ENCODE measurements around the gene CACNA2D2. TPM values are rescaled to one million over a fixed set of nuclear protein-coding genes. Genes with fewer than 3 reads are reported as not detected.

Gene CACNA2D2
- total and polyA plus RNA-seq, 4 donors = 28.2 to 111 (median 69.1) TPM

DNA sequence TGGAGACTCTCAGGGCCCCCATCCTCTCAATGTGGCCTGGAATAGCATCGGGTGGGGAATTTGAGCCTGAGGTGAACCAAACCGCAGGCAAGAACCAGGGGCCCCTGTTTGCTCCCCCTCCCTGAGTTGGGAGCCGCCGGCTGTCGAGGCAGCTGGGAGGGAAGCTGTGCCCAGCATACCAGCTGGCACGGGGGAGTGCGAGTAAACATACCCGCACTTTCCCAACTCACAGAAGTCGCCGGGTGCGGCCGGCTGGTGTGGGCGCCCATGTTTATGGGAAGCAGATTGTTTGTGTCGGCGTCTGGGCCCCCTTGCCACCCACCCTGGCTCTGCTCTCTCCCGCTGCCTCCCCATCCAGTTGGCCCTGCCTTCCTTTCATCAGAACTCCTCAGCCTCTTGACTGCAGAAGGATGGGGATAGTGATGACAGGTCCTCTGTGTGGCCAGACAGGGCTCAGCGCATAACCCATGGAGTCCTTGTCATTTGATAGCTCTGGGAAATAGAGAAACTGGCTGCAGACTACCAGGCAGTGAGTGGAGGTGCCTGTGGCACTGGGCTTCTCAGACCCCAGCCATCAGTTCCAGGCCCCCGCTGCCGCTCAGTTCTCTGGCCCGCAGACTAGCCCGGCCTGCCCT lies 60.4 kb downstream of the CACNA2D2 start:
- Histone ChIP-seq H3K9ac (ENCODE audit: insufficient read depth in 1 of 2, low read length in 2 of 2) (no peak overlapping the region), H3K4me1 (ENCODE audit: control insufficient read depth in 5 of 5, insufficient read depth in 5 of 5, low read length in 5 of 5) (peaks cover 0 to 31% (median 8%) of the 10 kb centered on the region in 5 donors), H3K27ac (ENCODE audit: low read depth in 1 of 2, low read length in 1 of 2) (peak overlapping the region in 1 of 2 donors; percentile 83), H3K27me3 (ENCODE audit: control insufficient read depth in 3 of 3, insufficient read depth in 3 of 3, low read length in 2 of 3) (no peaks in the 10 kb centered on the region), H3K36me3 (ENCODE audit: control insufficient read depth in 4 of 4, insufficient read depth in 4 of 4, low read length in 4 of 4) (no peaks in the 10 kb centered on the region), H3K4me3 (no peak overlapping the region), H3K9me3 (ENCODE audit: control insufficient read depth in 4 of 4, insufficient read depth in 3 of 4, low read length in 3 of 4) (no peaks in the 10 kb centered on the region)
- no peak for ATAC-seq (ENCODE audit: insufficient read depth, low FRiP score)
- TF ChIP-seq, protein P1, sequence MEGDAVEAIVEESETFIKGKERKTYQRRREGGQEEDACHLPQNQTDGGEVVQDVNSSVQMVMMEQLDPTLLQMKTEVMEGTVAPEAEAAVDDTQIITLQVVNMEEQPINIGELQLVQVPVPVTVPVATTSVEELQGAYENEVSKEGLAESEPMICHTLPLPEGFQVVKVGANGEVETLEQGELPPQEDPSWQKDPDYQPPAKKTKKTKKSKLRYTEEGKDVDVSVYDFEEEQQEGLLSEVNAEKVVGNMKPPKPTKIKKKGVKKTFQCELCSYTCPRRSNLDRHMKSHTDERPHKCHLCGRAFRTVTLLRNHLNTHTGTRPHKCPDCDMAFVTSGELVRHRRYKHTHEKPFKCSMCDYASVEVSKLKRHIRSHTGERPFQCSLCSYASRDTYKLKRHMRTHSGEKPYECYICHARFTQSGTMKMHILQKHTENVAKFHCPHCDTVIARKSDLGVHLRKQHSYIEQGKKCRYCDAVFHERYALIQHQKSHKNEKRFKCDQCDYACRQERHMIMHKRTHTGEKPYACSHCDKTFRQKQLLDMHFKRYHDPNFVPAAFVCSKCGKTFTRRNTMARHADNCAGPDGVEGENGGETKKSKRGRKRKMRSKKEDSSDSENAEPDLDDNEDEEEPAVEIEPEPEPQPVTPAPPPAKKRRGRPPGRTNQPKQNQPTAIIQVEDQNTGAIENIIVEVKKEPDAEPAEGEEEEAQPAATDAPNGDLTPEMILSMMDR (IDR thresholded peaks at IDR 0.05; ENCODE audit: control extremely low read depth, extremely low read depth) = no peak
- WGBS, 2 donors = 69 to 85% methylated on average over 21 of the region's 21 CpGs
- DNase-seq = peak in 2 of 3 donors; percentile 21 to 25

DNA sequence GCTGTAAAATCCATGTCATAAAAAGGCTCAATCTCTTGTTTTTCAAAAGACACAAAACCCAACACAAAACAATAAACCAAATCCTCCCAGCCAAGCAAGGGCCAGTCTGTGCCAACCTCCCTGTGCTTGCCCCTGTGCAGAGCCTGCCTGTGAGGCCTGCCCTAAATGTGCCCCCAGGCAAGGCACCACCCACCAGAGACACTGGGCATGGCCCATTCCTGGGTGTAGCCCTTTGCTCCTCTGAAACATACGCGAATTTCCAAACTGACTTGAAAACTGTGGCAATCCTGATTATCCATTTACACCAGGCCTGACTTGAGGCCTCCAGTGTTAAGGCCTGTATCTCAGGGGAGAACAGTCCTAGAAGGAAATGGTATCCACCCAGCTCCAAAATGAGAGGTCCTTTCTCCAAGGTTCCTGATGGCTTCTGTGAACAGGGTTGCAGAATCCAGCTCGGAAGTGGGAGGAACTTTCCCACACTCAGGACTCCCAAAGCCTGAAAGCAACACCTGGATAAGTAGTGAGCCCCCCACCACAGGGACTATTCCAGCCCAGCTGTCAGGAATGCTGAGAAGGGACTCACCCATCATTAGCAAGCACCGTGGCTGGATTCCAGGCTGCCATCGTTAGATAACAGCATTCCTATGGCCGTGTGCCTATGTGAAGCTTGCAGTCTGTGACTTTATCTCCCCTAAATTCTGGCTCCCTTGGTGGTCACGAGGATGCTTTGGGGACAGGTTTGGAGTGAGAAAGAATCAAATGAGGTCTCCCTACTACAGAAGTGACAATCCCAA lies 61.8 kb downstream of the CACNA2D2 start:
- Histone ChIP-seq H3K27ac (ENCODE audit: low read depth in 1 of 2, low read length in 1 of 2) (peak overlapping the region in 1 of 2 donors; percentile 74), H3K27me3 (ENCODE audit: control insufficient read depth in 3 of 3, insufficient read depth in 3 of 3, low read length in 2 of 3) (no peaks in the 10 kb centered on the region), H3K36me3 (ENCODE audit: control insufficient read depth in 4 of 4, insufficient read depth in 4 of 4, low read length in 4 of 4) (no peaks in the 10 kb centered on the region), H3K9me3 (ENCODE audit: control insufficient read depth in 4 of 4, insufficient read depth in 3 of 4, low read length in 3 of 4) (no peaks in the 10 kb centered on the region), H3K9ac (ENCODE audit: insufficient read depth in 1 of 2, low read length in 2 of 2) (no peak overlapping the region), H3K4me3 (no peak overlapping the region), H3K4me1 (ENCODE audit: control insufficient read depth in 5 of 5, insufficient read depth in 5 of 5, low read length in 5 of 5) (peaks cover 0 to 27% (median 8%) of the 10 kb centered on the region in 5 donors)
- DNase-seq = no peak
- WGBS, 2 donors = 55 to 76% methylated on average over 7 of the region's 7 CpGs
- no peak for ATAC-seq (ENCODE audit: insufficient read depth, low FRiP score)
- TF ChIP-seq, protein P1 (IDR thresholded peaks at IDR 0.05; ENCODE audit: control extremely low read depth, extremely low read depth) = no peak

DNA sequence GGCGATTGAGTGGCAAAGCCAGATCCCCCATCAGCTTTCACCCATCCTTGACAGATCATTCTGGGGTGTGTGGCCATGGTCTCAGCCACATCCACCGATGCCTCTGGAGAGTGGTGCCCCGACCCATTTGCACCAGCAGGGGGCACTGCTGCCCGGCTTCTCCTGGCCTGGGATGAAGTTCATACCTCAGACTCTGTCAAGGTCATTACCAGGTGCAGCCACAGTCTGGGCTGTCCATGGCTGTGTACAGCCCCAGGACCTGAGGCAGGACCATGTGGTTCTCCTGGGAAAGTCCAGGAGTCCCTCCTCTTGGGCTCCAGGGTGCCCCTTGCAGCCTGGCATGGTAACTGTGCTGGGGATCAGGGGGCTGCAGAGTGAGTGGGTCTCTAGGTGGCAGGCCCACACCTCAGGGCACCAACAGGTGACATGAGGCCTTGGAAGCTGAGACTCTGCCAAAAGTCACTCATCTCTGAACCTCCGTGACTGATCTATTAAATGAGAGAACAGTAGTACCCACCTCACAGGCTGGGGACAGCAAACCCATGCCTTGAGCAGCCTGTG lies 67.2 kb downstream of the CACNA2D2 start:
- Histone ChIP-seq H3K4me1 (ENCODE audit: control insufficient read depth in 5 of 5, insufficient read depth in 5 of 5, low read length in 5 of 5) (peaks cover 0 to 8% (median 2%) of the 10 kb centered on the region in 5 donors), H3K4me3 (no peak overlapping the region), H3K27me3 (ENCODE audit: control insufficient read depth in 3 of 3, insufficient read depth in 3 of 3, low read length in 2 of 3) (no peaks in the 10 kb centered on the region), H3K27ac (ENCODE audit: low read depth in 1 of 2, low read length in 1 of 2) (peak overlapping the region in 1 of 2 donors; percentile 1), H3K9me3 (ENCODE audit: control insufficient read depth in 4 of 4, insufficient read depth in 3 of 4, low read length in 3 of 4) (no peaks in the 10 kb centered on the region), H3K36me3 (ENCODE audit: control insufficient read depth in 4 of 4, insufficient read depth in 4 of 4, low read length in 4 of 4) (no peaks in the 10 kb centered on the region), H3K9ac (ENCODE audit: insufficient read depth in 1 of 2, low read length in 2 of 2) (no peak overlapping the region)
- ATAC-seq (ENCODE audit: insufficient read depth, low FRiP score) (peak; percentile 61), DNase-seq (peak; percentile 51 to 69 (median 55))
- WGBS, 2 donors = 20 to 23% methylated on average over 5 of the region's 5 CpGs
- TF ChIP-seq, protein P1 (IDR thresholded peaks at IDR 0.05; ENCODE audit: control extremely low read depth, extremely low read depth) = peak; percentile 74

Data from lung (tissue), 12 donors.